T-helper 1 cell (primary cell): Measurements from ENCODE around the gene KDM4C.
"Not testable (repeated sequence)": the region's sequence is repeated elsewhere in the genome, so short reads cannot be mapped to it uniquely, and the experiment has no call there.

ENCODE experiments used
- DNase-seq, 5 donors: peaks; one replicate each; pipeline ENCODE4 v3.0.0-alpha.2; 2012 to 2020

The KDM4C gene

DNA sequence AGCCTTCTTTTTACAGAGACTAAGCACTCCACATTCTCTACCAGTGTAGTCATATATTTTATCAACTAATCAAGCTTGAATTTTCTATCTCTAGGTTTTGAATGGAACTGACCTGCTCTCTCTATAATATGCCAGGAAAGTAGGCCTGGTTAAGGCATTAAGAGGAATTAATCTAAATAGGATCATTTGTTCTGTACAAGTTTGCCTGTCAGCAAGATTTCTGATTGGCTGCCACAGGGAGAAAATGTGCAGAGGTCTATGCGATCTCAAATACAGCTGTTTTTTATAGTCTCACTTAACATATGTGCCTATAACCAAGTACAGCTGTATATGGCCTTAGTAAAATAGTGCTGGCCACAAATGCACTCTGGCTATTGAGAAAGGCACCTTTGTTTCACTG is 418.8 kb downstream of the KDM4C start:
- no peak for DNase-seq

DNA sequence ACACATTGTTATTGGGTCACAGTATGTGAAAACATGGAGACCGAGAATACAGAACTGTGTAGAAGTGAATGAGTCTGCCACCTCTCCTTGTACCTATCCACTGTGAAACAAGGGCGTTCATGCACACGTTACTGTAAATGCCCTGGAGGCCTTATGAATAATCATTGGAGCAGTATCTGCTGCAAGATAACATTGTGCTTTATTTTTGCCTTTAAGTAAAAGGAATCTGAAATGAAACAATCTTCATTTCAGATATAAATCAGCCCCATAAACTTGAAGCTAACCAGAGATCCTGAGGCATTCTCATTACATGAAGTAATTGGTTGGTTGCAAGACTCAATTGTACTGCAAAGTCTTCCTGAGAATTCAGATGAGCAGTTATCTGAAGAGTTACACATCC is 419.6 kb downstream of the KDM4C start:
- no peak for DNase-seq

DNA sequence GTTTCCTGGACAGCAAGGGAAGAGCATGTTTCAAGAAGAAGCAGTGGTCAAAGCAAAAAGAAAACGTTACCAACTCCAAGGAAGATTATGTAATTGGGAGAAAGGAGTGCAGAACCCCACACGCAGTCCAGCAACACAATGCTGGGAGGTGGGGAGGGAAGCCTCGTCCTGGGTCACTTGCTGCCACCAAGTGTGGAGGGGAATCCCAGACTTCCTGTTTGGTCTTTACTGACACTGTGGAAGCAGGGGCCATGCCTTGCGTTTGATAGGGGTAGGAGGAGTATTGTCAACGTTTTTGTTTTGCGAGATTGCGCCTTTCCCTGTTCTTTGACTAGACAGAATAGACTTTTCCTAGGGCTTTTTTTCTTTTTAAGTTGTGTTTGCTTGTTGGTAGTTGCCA is 421.0 kb downstream of the KDM4C start:
- DNase-seq: no peak

DNA sequence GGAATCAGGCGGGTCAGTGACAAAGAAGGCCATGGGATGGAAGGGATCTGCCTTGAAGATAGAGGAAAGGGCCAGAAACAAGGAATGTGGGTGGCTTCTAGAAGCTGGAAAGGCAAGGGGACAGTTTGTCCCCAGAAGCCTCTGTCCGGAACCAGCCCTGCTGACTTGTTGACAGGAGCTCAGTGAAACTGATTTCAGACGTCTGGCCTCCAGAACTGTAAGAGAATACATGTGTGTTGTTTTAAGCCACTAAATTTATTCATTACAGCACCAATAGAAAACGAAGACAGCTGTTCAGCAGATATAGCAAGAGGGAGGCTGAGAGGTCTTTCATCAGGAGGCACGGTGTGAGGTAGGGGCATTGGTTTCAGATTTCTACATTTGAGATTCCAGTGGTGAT is 422.5 kb downstream of the KDM4C start:
- DNase-seq: no peak

DNA sequence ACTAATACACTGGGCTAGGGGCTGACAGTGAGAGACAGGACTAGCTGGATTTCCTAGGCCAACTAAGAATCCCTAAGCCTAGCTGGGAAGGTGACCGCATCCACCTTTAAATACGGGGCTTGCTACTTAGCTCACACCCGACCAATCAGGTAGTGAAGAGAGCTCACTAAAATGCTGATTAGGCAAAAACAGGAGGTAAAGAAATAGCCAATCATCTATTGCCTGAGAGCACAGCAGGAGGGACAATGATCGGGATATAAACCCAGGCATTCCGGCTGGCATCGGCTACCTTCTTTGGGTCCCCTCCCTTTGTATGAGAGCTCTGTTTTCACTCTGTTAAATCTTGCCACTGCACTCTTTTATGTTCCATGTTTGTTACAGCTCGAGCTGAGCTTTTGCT is 425.4 kb downstream of the KDM4C start:
- not testable (repeated sequence) for DNase-seq

DNA sequence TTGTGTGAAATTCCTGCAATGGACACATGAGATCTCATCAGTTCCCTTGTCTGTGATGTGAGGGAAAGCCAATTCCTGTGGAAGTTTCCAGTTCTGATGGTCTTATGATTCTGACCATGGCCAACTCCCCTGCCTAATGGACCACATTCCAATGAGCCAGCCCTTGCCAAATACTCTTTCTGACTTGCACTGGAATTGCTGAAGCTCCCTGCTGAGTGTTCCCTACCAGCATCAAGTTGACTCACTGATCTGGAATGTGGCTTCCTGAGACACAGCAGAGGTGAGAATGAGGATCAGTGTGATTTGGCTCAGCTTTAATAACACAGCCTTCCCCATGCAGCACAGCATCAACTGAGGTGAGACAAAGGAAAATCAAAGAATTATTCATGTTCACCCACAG is 427.8 kb downstream of the KDM4C start:
- no peak for DNase-seq

DNA sequence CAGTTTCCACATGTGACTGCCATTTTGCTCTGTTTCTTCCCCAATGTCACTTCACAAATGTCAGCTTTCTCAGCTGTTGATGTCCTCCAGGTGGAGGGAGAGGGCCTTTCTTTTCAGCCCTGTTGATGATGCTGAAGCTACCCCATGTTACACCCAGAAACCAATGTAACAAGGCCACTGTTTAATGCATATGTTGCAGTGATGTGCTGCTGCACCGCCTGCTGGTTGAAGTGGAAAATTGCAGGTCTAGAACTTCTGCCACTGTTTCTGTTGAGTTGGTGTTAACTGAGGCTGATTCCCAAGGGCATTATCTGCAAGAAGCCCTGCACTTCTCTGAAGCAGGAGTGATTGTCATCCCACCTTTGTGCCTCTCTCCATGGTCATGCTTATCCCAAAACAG is 428.4 kb downstream of the KDM4C start:
- DNase-seq: peak in 1 of 5 donors; percentile 15

DNA sequence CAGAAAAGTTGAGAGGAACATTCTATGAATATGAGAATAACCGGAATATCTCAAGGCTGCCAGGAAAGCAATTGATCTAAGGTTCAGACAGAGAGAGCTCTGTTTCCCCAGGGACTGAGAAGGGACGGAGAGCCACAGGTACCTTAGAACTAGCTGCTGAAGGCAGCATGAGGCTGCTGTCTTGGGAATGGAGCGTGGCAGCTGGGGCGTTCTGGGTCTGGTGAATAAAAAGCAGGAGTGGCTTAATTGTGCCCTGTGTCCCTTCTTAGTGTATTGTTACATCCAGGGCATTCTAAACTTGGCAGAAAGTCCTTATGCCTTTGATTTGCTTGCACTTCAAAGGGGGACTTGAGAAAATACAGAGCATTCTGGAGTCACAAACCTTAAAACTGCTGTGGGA is 434.5 kb downstream of the KDM4C start:
- DNase-seq: no peak

DNA sequence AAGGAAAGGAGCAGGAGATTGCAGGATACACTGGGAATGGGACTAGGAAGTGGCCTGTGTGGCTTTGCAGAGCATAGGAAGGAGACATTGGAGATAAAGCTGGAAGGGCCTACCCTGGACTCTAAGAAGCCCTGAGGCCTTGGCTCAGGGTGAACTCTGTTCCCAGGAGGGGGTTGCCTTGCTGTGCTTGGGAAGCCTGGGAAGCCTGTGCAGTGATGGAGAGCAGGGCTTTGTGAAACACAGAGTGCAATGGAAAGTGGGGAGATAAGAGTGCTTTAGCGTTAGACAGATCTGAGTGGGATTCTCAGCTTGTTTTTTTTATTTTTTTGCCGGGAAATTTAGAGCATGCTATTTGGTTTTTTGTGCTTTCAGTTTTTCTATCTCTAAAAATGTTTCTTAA is 437.8 kb downstream of the KDM4C start:
- no peak for DNase-seq

DNA sequence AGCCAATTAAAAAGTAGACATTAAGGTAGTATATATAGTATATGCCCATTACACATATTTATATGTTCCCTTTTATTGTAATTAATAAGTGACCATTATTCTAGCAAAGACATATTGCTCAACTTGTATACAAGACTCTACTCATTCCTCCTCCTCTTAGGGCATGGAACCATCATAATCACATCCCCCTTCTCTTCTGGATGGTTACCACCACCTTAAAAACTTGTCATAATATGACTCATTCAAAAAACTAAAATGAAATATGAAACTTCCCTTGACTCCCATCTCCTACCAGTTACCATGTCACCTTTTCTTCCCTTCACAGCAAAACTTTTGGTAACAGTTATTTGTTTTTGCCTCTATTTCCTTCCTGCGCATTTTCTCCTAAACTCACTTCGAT is 438.7 kb downstream of the KDM4C start:
- DNase-seq: no peak

DNA sequence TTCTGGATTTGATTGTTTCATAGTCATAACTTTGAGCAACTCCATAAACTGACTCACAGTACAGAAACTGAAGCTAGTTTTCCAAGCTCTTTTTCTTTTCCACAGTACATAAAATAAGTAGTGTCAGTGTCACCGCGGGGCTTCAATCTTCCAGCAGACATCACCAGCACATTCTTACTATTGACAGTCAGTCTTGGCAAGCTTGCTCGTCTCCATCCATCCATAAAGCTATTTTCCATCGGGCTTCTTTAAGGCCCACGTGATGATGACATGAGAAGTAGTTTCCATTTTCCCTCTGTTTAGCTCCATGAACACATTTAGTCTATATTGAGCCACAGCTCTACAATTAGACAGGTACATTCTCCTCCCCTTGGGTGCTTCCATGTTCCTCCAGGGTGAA is 443.4 kb downstream of the KDM4C start:
- DNase-seq: no peak

DNA sequence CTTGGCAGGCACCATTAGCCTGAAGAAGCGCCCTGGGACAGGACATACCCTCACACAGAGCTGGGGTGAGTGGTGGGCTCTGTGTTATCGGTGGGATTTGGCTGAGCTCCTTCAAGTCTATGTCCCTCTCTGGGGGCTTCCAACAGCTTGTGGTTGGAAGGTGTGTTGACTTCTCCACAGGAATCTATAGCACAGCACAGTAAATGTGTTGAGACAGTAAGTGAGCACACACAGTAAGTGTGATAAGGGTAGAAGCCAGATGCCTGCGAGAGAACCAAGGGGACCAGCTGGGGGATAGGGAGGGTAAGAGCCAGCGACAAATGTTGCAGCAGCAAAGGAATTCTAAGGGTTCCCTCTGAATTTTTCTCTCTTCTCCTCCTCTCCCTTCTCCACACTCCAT is 448.0 kb downstream of the KDM4C start:
- DNase-seq: no peak

DNA sequence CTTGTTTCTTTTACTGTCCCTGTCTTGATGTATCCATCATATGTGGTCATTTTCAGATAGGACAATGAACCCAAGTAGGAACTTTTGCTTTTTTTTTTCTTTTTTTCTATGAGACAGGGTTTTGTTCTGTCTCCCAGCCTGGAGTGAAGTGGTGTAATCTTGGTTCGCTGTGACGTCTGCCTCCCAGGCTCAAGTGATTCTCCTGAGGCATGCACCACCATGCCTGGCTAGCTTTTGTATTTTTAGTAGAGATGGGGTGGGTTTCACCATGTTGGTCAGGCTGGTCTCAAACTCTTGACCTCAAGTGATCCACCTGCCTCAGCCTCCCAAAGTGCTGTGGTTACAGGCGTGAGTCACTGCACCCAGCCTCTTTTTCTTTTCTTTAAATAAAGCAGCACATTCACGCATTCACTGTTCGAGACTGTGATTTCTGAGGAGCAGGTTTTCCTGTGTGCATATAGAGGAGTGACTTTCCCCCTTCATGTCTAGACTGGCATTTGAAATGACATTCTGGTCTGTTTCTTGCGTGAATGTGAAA is 448.5 kb downstream of the KDM4C start:
- no peak for DNase-seq

DNA sequence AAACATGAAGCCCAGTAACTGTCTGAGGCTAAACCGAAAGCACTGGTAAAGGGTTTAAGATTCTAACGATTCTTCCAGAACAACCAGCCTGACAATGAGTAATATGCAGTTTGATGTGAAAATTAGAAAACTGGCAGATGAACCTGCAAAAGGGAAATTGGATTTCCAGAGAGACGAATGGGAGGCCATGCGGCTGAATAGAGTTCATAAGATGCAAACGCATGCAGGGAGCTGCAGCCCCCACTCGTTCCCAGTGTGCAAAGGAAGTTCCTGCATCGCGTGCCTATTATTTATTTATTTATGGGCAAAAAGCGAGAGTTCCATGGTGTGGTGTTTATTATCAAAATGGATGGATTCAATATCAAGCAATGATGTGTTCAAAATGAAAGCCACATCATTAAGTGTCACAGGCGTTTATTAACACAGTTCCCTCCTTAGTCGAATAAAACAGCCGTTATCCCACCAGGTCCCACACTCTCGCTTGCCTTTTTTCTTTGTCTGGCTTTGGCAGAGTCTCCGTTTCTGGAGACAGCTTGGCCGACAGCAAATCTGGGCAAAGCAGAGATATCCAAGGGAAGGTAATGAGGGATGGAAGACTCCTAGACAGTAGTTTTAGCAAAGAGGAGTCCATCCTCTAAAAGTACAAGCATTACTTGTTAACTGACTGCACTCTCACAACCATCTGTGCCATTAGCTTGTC is 451.4 kb downstream of the KDM4C start:
- no peak for DNase-seq

DNA sequence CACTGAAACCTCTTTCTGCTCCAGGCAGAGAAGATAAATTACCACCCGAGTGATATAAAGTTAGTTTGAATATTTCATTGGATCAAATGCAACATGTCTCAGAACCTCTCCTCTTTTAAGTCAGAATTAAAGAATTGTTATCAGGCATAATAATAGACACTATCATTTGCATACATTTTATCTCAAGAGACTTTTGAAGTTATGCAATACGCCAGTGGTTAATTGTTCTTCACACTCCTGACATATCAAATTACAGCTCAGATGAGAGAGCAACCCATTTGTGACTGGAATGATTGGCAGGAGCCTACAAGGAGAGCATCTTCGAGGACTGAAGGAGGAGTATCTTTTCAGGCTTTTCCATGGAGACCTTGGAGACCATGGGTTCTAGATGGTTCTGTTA is 452.2 kb downstream of the KDM4C start:
- DNase-seq: no peak

DNA sequence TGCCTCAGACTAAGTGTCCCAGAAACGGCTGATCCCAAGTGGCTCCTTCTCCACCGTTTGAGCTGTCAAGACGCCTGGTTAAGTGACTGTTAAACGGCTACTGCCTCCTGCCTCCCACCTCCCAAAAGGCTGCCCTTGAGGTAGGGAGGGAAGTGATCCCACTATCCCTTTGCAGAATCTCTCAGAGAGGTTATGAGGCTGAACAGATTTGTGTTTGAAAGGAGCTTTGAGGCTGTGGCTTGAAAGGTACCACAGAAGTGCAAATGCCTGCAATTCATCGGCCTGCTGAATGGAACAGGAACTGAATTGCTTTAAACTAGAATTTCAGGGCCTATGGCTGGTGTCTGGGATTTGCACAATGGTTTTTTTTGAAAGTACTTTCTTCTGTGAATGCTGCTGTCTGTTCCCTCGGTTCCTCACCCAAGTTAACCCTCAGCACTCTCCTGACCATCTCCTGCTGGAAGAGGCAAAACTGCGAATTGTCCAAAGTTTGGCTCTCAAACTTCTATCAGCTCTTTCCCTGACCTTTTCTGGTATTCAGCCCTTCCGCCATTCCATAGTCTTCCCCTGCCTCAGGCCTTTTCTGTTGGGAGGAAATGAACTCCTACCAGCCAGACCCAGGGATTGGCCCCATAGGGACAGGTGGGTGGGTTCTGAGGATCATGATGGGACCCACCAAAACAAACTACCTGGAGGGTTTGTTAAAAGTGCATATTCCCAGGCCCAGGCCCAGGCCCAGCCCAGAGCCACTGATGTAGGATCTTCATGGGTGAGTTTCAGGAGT is 453.3 kb downstream of the KDM4C start:
- no peak for DNase-seq

DNA sequence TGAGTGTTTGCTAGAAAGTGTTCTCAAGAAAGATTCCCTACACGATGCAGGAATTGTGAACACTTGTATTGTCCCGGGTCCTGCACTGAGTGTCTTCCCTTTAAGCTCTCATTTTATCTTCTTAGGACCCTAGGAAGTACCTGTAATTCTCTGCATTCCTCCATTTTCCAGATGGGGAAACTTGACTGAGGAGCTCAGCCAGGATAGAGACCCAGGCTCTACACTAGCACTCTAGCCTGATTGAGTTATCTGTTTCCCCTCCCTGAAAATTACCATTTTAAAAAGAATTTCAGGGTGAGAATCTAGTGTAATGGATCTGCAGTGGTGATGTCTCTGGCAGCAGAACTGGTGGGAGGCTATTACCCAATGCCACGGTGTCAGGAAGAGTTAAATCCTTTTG is 453.9 kb downstream of the KDM4C start:
- DNase-seq: no peak

DNA sequence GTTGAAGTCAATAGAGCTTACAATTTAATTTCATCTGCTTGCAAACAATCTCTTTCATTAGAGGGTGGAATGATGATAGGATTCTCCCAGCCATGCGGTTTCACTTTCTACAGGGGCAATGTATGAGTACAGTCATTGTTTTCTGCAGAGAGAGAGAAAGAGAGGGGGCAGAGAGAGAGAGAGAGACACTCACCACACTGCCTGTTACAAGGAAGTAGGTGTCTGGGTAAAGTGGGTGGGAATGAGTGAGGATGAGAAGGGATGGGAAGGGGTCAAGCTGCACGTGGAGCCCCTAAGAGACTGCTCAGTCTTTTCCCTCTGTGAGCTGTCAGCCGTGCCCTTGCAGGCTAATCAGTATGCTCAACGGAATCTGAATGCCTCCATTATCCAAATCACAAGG is 454.3 kb downstream of the KDM4C start:
- DNase-seq: no peak

DNA sequence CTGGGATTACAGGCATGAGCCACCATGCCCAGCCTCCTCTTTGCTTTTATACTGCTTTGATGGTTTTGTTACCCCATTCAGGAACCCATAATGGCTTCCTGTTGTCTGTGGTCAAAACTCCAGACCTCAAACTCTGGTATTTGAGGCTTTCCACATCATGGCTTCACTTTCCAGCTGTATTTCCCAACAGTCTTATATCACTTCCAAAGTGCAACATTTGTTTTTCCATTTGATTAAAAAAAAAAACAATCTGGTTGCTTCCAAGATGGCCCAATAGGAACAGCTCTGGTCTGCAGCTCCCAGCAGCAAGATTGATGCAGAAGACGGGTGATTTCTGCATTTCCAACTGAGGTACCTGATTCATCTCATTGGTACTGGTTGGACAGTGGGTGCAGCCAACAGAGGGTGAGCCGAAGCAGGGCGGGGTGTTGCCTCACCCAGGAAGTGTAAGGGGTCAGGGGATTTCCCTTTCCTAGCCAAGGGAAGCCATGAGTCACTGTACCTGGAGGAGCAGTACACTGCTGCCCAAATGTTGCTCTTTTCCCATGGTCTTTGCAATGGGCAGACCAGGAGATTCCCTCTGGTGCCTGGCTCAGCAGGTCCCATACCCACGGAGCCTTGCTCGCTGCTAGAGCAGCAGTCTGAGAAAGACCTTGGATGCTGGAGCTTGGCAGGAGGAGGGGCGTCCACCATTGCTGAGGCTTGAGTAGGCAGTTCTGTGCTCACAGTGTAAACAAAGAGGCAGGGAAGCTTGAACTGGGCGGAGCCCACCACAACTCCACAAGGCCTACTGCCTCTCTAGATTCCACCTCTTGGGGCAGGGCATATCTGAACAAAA is 458.4 kb downstream of the KDM4C start:
- peak in 1 of 5 donors; percentile 80 for DNase-seq

DNA sequence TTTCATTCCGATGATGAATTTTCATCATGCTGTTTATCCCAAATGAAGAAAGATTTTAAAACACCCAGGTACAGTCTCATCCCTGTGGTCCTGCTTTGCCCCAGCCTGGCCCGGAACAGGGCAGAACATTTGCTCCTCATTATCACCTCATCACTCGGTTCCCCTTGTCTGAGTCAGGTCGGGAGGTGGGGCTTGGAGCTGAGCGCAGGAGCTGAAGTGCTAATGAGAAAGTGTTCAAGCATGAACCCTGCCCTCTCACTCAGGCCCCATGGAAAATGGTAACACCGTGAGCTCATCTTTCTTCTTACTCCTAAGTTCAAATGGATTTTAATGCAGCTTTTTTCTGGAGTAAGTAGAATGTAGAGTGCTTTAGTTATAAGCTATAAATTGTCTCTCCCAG is 466.2 kb downstream of the KDM4C start:
- DNase-seq: no peak
